CD14-positive monocyte (primary cell): ENCODE results near the gene STX18. TPM values are rescaled to one million over a fixed set of nuclear protein-coding genes. Genes with fewer than 3 reads are reported as not detected.

Experiments used
- DNase-seq, 3 donors: peaks; one replicate each; pipeline ENCODE4 v3.0.0-alpha.2; 2011 to 2022
- H2AFZ ChIP-seq: 2 replicates; pipeline ENCODE4 v1.6.0; 2012; ENCODE audit warnings: mild to moderate bottlenecking, low read depth, low read length, inconsistent platforms; ENCODE audit not compliant: insufficient read depth, poor library complexity, severe bottlenecking
- H3K27ac ChIP-seq, 2 donors: 1 replicate in 1 of 2; 2 replicates in 1 of 2; pipeline ENCODE4 v1.5.1; 2012 to 2013; ENCODE audit warnings: low read length in 2 of 2, control low read depth in 1 of 2, inconsistent platforms in 1 of 2, low read depth in 1 of 2, mild to moderate bottlenecking in 1 of 2
- H3K27me3 ChIP-seq, 2 donors: one replicate each; pipeline versions ENCODE4 v1.6.0 to v1.6.1; 2011 to 2013; ENCODE audit warnings: low read length in 2 of 2; ENCODE audit not compliant: control insufficient read depth in 2 of 2, insufficient read depth in 2 of 2
- H3K36me3 ChIP-seq, 2 donors: replicated peaks in 1 of 2; 1 replicate in 1 of 2; 2 replicates in 1 of 2; pipeline versions ENCODE4 v1.5.1 to v1.6.1; 2012 to 2013; ENCODE audit warnings: low read length in 2 of 2, control low read depth in 1 of 2, inconsistent platforms in 1 of 2, mild to moderate bottlenecking in 1 of 2; ENCODE audit not compliant: insufficient read depth in 2 of 2, control insufficient read depth in 1 of 2
- H3K4me1 ChIP-seq, 2 donors: 1 replicate in 1 of 2; 2 replicates in 1 of 2; pipeline versions ENCODE4 v1.5.1 to v1.6.1; 2012 to 2013; ENCODE audit warnings: low read length in 2 of 2, control low read depth in 1 of 2, inconsistent platforms in 1 of 2, mild to moderate bottlenecking in 1 of 2, moderate library complexity in 1 of 2; ENCODE audit not compliant: insufficient read depth in 2 of 2, control insufficient read depth in 1 of 2
- H3K4me2 ChIP-seq: replicated peaks from 2 replicates; pipeline ENCODE3; 2012; ENCODE audit warnings: low read length, moderate library complexity, mild to moderate bottlenecking; ENCODE audit not compliant: poor library complexity, severe bottlenecking; ENCODE audit errors: extremely low read depth
- H3K4me3 ChIP-seq, 3 experiments: fragments of 200-600 bp in 1 of 3; sonication (generic) in 1 of 3; replicated peaks in 1 of 3; 1 replicate in 2 of 3; 2 replicates in 1 of 3; pipeline ENCODE4 v1.5.1; 2011 to 2013; ENCODE audit warnings: low read length in 3 of 3, mild to moderate bottlenecking in 3 of 3, control low read depth in 2 of 3, low read depth in 2 of 3, inconsistent platforms in 1 of 3, moderate library complexity in 1 of 3
- H3K79me2 ChIP-seq: 2 replicates; pipeline ENCODE4 v1.6.0; 2012; ENCODE audit warnings: mild to moderate bottlenecking, control low read depth, inconsistent platforms, low read length, moderate library complexity; ENCODE audit not compliant: insufficient read depth
- H3K9ac ChIP-seq: 2 replicates; pipeline ENCODE4 v1.6.0; 2017; ENCODE audit warnings: low read length, mild to moderate bottlenecking; ENCODE audit not compliant: insufficient read depth, poor library complexity, severe bottlenecking
- H3K9me3 ChIP-seq, 2 donors: replicated peaks in 1 of 2; 1 replicate in 1 of 2; 2 replicates in 1 of 2; pipeline versions ENCODE4 v1.5.1 to v1.6.1; 2012 to 2013; ENCODE audit warnings: low read length in 2 of 2, control low read depth in 1 of 2; ENCODE audit not compliant: control insufficient read depth in 1 of 2, insufficient read depth in 1 of 2
- H4K20me1 ChIP-seq: 2 replicates; pipeline ENCODE4 v1.6.0; 2012; ENCODE audit warnings: mild to moderate bottlenecking, low read length, control low read depth, moderate library complexity; ENCODE audit not compliant: insufficient read depth
- H3K27ac Mint-ChIP-seq, 7 donors: one replicate each; pipeline ENCODE4 v1.8.0; 2020; ENCODE audit warnings: mild to moderate bottlenecking in 7 of 7, mixed read lengths in 7 of 7, moderate library complexity in 6 of 7, inconsistent platforms in 2 of 7
- H3K27me3 Mint-ChIP-seq, 3 donors: one replicate each; pipeline ENCODE4 v1.8.0; 2021 to 2022; ENCODE audit warnings: low read depth in 3 of 3, mild to moderate bottlenecking in 3 of 3, mixed read lengths in 3 of 3, moderate library complexity in 3 of 3, inconsistent platforms in 1 of 3
- H3K36me3 Mint-ChIP-seq, 2 donors: one replicate each; pipeline ENCODE4 v1.8.0; 2020; ENCODE audit warnings: mixed read lengths in 2 of 2, inconsistent platforms in 1 of 2, mild to moderate bottlenecking in 1 of 2
- H3K4me1 Mint-ChIP-seq: one replicate; pipeline ENCODE4 v1.8.0; 2020; ENCODE audit warnings: mild to moderate bottlenecking, mixed read lengths
- H3K4me3 Mint-ChIP-seq, 2 donors: one replicate each; pipeline ENCODE4 v1.8.0; 2020; ENCODE audit warnings: mild to moderate bottlenecking in 2 of 2, mixed read lengths in 2 of 2, moderate library complexity in 1 of 2
- H3K9me3 Mint-ChIP-seq, 7 donors: one replicate each; pipeline ENCODE4 v1.8.0; 2020 to 2022; ENCODE audit warnings: mixed read lengths in 7 of 7, mild to moderate bottlenecking in 6 of 7, moderate library complexity in 6 of 7, inconsistent platforms in 2 of 7
- WGBS: methylation state at CpG from one replicate; pipeline ENCODE4 v1.1.5; 2013; ENCODE audit warnings: missing lambda C conversion rate; ENCODE audit not compliant: insufficient coverage; 5-methylcytosine and 5-hydroxymethylcytosine counted together
- intact Hi-C, 2 donors: fragments of 100-400 bp; cut with micrococcal nuclease; formaldehyde crosslinking; loops; one replicate each; pipeline versions ENCODE4 v1.15.0 to v1.15.1; 2023
- polyA plus RNA-seq, 3 donors: library from polyadenylated mRNA; depleted of rRNA in 1 of 3; unstranded in 2 of 3; stranded (reverse) in 1 of 3; fragments of 300-500 nt in 2 of 3; fragments of >200 nt in 1 of 3; fragmentation: Illumina TruSeq in 2 of 3; gene quantifications; 1 replicate in 2 of 3; 2 replicates in 1 of 3; pipeline ENCODE4 v1.2.3, GENCODE V29; 2012 to 2021
- TF ChIP-seq, protein P1 (sequence below): fragments of 200-600 bp; IDR thresholded peaks from one replicate; pipeline ENCODE4 v1.8.0; 2022; ENCODE audit warnings: antibody characterized with exemption, mild to moderate bottlenecking

STX18 gene
- polyA plus RNA-seq, 3 donors: 19.0 to 24.1 (median 19.6) TPM

DNA sequence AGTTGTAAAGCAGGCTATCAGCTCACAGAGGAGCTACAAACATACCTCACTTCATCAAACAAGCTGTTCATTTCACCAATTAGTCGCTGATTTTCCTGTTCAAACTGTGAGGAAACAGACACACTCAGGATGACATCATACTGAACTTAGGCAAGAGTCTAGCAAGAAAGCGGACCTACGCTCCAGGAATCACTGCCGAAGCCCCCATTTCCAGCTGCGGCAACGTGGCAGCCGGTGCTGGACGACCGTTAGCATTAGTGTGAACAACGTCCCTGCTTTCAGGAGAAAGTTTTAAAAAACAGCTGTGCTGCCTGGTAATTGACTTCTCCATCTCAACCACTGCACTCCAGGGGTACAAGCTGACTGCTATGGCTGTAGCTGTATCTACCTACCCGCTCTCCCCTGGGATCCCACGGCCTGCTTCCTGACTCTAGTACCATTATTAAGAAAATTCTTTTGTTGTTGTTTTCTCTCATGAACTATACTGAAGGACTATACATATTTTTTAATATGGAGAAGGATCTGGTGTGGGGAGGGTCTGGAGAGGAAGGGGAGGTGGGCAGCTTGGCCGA lies 116.6 kb downstream of the STX18 start:
- Mint-ChIP-seq H3K27ac (peak overlapping the region in 3 of 7 donors; percentile 1 to 37 (median 12)), H3K4me3 (no peak overlapping the region), H3K36me3 (peaks cover 86 to 90% of the 10 kb centered on the region in 2 donors), H3K9me3 (no peaks in the 10 kb centered on the region), H3K4me1 (no peaks in the 10 kb centered on the region), H3K27me3 (no peaks in the 10 kb centered on the region)
- H4K20me1 ChIP-seq: no peaks in the 10 kb centered on the region
- H3K4me1 ChIP-seq: no peaks in the 10 kb centered on the region
- H2AFZ ChIP-seq: no peak overlapping the region
- H3K36me3 ChIP-seq: peaks cover 75 to 100% of the 10 kb centered on the region in 2 donors
- H3K4me3 ChIP-seq: no peak overlapping the region
- H3K27me3 ChIP-seq: no peaks in the 10 kb centered on the region
- 98% methylated on average over 8 of the region's 13 CpGs for WGBS
- no peak overlapping the region for H3K27ac ChIP-seq
- no peak for DNase-seq
- no peak overlapping the region for H3K9ac ChIP-seq
- H3K9me3 ChIP-seq: no peaks in the 10 kb centered on the region
- no peak overlapping the region for H3K4me2 ChIP-seq
- intact Hi-C loops: no loop called here
- no peaks in the 10 kb centered on the region for H3K79me2 ChIP-seq
- TF ChIP-seq, protein P1, sequence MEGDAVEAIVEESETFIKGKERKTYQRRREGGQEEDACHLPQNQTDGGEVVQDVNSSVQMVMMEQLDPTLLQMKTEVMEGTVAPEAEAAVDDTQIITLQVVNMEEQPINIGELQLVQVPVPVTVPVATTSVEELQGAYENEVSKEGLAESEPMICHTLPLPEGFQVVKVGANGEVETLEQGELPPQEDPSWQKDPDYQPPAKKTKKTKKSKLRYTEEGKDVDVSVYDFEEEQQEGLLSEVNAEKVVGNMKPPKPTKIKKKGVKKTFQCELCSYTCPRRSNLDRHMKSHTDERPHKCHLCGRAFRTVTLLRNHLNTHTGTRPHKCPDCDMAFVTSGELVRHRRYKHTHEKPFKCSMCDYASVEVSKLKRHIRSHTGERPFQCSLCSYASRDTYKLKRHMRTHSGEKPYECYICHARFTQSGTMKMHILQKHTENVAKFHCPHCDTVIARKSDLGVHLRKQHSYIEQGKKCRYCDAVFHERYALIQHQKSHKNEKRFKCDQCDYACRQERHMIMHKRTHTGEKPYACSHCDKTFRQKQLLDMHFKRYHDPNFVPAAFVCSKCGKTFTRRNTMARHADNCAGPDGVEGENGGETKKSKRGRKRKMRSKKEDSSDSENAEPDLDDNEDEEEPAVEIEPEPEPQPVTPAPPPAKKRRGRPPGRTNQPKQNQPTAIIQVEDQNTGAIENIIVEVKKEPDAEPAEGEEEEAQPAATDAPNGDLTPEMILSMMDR: no peak

DNA sequence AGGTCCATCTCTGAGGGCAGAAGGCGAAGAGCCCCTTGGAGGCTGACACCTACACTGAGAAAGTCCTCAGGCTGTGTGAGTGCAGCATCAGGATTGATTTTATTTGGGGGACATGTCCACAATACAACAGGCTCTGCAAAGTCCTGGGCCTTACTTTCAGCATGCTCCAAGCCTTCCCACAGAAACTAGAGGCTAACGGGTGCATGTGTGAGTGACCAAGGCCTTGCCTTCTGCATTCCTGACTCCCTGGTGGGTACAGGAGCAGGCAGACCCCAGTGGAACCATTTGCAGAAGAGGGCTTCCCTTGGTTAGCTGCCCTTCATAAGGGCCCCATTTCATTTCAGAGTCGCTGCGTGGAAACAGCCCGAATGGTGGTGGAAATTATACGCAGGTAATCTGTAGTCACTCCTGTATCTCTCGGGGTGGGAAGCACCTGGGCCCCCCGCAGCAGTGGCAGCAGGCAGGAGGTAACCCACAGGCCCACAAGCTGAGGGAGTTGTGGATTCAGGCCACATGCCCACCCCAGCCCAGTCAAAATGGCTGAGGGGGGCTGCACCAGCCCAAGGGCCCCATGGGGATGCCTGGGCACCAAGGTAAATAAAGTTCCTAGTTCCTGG lies 117.2 kb downstream of the STX18 start:
- peaks cover 79 to 100% of the 10 kb centered on the region in 2 donors for H3K36me3 ChIP-seq
- H4K20me1 ChIP-seq: no peaks in the 10 kb centered on the region
- Mint-ChIP-seq H3K9me3 (no peaks in the 10 kb centered on the region), H3K27ac (peak overlapping the region in 1 of 7 donors; percentile 1), H3K4me1 (no peaks in the 10 kb centered on the region), H3K4me3 (no peak overlapping the region), H3K27me3 (no peaks in the 10 kb centered on the region), H3K36me3 (peaks cover 87 to 94% of the 10 kb centered on the region in 2 donors)
- no peaks in the 10 kb centered on the region for H3K4me1 ChIP-seq
- no peak for DNase-seq
- no peak overlapping the region for H3K27ac ChIP-seq
- no peak overlapping the region for H3K9ac ChIP-seq
- 94% methylated on average over 7 of the region's 8 CpGs for WGBS
- TF ChIP-seq, protein P1: no peak
- no peaks in the 10 kb centered on the region for H3K79me2 ChIP-seq
- H3K27me3 ChIP-seq: no peaks in the 10 kb centered on the region
- H2AFZ ChIP-seq: no peak overlapping the region
- H3K4me2 ChIP-seq: no peak overlapping the region
- intact Hi-C loops: no loop called here
- no peaks in the 10 kb centered on the region for H3K9me3 ChIP-seq
- H3K4me3 ChIP-seq: no peak overlapping the region
